ENCODE measurements around the gene KCNK5. TPM values are rescaled to one million over a fixed set of nuclear protein-coding genes. Genes with fewer than 3 reads are reported as not detected.

Gene KCNK5
- polyA plus RNA-seq, 3 donors = 9.0 to 11.9 (median 9.3) TPM

DNA sequence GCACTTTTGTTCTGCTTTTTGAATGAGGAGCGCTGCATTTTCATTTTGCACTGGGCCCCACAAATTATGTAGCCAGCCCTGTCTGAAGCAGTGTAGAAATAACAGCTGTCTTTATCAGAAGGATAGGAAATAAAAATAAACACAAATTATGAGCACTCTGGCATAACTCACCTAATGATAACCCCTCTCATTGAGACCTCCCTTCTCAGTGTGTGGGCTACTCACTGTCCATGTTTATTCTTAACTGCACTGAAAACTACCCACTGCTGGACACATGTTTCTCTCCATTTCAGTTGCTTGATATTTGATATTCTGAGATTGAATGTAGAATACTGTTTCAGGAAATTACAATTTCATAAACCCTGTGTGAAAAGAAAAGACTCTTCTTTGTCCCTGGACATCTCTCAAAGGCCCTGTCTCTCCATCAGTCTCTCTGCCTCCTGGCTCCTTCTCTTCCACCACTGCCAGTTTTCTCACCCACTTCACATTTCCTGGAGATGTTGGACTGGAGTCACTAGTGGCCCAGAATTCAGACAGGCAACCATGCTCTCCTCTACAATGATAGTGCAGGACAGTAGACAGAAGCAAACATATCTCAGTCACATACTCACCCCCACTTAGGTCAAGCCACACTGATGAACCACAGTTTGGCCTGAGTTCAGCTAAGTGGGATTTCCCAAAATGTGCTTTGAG is 84.6 kb downstream of the KCNK5 start:
- DNase-seq (ENCODE audit: low read depth in 3 of 3, low spot score in 2 of 3) = no peak

DNA sequence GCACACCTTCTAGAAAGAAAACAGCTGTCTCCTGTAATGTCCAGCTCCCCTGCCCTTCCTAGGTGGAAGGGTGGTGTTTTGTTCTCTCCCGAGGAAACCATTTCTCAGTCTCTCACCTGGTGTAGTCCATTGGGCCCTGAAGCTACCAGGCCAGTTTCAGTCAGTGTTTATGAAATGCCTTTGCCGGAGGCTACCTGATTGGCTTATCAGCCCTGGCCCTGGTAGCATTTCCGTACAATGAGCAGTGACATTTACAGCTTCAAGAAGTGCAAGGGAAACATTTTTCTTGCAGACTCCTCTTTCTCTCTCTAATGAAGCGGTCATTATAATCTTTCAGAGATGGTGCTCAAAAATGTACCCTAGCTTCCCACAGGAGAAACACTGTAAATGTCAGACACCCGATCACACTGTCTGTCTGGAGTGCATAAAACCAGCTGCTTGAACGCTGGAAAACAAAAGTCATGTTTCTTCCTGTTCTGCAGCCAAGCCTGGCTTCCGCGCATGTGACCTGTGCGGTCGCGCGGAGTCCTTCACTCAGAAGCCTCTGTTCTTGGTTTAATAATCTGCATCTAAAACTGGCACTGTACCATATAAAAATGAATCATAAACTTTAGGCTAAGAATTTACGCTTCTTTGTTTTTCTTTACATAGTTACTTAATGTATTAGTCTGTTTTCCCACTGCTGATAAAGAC is 85.9 kb downstream of the KCNK5 start:
- DNase-seq (ENCODE audit: low read depth in 3 of 3, low spot score in 2 of 3) = no peak

DNA sequence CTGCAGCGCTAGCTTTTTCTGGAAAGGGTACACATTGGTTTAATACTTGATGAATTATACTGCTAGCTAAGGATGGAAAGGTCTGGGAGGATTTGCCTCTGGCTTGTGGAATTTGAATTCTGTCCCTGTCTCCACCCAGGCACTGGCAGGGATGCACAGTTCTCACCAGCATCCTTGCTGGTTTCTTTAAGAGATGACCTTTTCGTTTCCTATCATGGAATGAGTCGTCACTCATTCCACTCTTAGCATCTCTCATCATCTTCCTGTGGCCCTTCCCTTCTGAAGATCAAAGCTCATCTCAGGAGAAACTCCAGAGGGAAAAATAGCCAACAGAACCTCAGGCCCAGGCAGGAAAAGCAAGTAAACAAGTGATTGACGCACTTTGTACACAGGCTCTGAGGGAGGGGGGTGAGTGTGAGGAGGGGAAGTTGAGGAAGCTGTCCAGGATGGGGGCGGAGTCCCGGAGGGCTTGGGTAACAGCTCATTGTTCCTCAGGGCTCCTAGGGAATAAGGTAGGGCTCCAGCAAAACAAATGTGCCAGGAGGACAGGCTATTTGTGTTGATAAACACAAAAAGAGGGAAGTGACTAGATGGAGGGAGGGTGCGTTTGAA is 88.6 kb downstream of the KCNK5 start:
- DNase-seq (ENCODE audit: low read depth in 3 of 3, low spot score in 2 of 3) = no peak

Other genes with a start within 250 kb of the KCNK5 start
- gene GLP1R, start 180.7 kb downstream of the KCNK5 start, polyA plus RNA-seq (ENCODE audit: insufficient read length in 3 of 3) = under 1 TPM; 0.65 to 0.75 (median 0.71) TPM
- gene SAYSD1, start 114.3 kb downstream of the KCNK5 start, polyA plus RNA-seq (ENCODE audit: insufficient read length in 3 of 3) = 10 to 100 TPM; 20.4 to 22.2 (median 21.8) TPM
- gene KCNK17, start 84.9 kb upstream of the KCNK5 start, polyA plus RNA-seq (ENCODE audit: insufficient read length in 3 of 3) = under 1 TPM; 0.12 to 0.14 (median 0.12) TPM
- not detected for gene KCNK16, start 93.2 kb upstream of the KCNK5 start, polyA plus RNA-seq (ENCODE audit: insufficient read length in 3 of 3)